Measurements from ENCODE around the gene CCR4.
"Not testable (repeated sequence)": the region's sequence is repeated elsewhere in the genome, so short reads cannot be mapped to it uniquely, and the experiment has no call there.

The CCR4 gene

DNA sequence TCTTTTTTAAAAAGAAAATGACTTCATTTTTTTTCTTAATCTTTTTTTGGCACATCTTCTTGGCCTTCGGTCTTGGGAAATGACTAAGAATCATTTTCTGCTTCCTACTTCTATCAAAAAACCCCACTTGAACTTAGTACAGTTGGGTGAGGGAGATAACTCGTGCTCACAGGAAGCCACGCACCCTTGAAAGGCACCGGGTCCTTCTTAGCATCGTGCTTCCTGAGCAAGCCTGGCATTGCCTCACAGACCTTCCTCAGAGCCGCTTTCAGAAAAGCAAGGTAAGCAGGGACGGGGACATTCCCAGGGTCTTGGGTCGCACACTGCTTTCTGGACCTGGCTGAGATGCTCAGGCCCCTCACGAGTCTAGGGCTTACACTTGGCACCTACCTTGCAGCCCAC lies at the start of gene CCR4:
Gene CCR4 (plus strand): TSS at position 235 of the 402 bp plus-strand sequence. CDS start 1,779 bp downstream, outside the sequence.
- FAIRE-seq, result no peak

GRCh38 chr3:32902887-32903371 lies 48.5 kb upstream of the CCR4 start:
- FAIRE-seq, result not testable (repeated sequence)

- FAIRE-seq, result no peak
Observed at GRCh38 chr3:32903953-32904352, 47.5 kb upstream of the CCR4 start.

GRCh38 chr3:32909999-32910398 lies 41.4 kb upstream of the CCR4 start:
- no peak for FAIRE-seq

GRCh38 chr3:32910954-32911353 lies 40.5 kb upstream of the CCR4 start:
- FAIRE-seq, result no peak

- no peak for FAIRE-seq
Observed at GRCh38 chr3:32912046-32912445, 39.4 kb upstream of the CCR4 start.

DNA sequence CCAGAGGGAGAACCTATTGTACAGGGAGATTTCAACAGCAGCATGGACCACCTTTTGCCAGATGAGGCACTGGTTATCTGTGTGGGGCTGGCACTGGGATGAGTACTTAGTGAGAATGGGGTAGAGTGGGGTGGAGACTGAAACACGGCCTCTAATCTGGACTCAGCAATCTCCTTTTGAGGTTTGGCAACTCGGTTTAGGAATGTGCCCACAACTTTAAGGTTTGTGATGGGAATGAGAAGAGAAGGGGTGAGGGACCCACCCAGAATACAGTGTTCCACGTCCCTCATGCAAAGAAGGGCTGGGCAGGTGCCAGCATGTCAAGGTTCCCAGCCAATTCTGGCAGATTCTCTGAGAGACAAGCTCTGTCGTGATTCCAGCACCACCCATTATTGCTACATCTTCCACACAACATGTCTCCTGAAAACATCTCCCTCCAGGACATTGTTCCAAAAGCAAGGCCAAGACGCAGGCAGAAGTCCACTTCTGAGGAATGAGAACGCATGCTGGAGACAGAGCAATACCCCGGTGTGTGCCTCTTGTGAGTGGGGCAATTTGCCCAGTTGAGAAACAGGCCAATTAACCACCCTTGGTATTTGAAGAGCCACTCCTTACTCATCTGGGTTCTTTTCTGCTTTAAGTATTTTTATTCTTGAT lies 37.5 kb upstream of the CCR4 start:
- no peak for FAIRE-seq

DNA sequence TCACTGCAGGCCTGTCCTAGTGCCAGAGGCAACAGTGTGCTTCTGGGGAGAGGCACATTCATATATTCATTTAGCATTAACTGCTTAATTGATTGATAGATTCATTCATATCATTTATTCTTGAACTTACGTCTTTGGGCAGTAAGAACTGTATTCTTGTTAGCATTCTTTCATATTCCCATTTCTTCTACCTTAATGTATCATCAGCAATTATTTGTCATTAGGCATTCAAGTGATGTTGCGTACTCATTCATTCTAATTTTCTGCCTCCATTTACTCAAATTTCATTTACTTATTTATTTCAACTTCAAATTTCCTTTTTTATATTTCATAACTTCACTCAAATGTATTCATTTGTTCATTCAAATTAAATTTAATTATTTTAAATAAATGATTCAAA lies 31.5 kb upstream of the CCR4 start:
- FAIRE-seq, result no peak

DNA sequence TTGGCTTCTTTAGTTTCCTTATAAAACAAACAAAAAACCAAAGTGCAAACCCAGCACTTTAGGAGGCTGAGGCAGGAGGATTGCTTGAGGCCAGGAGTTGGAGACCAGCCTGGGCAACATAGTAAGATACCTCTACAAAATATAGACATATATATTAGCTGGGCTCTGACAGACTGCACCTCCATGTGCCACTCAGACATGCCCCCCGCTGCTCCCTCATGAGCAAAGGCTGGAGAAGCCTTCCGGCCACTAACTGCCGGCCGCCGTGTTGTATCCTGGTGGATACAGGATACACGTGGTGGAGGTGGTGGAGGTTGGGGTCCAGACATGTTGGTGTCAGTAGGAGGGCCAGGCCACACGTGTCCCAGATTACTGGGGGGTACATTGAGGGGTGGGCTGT lies 29.4 kb upstream of the CCR4 start:
- no peak for FAIRE-seq

GRCh38 chr3:32930161-32930560 lies 21.3 kb upstream of the CCR4 start:
- FAIRE-seq, result no peak

- FAIRE-seq, result not testable (repeated sequence)
Observed at GRCh38 chr3:32931273-32931672, 20.2 kb upstream of the CCR4 start.

GRCh38 chr3:32934150-32934742 lies 17.2 kb upstream of the CCR4 start:
- FAIRE-seq, result peak; percentile 45

GRCh38 chr3:32937331-32937730 lies 14.1 kb upstream of the CCR4 start:
- no peak for FAIRE-seq

DNA sequence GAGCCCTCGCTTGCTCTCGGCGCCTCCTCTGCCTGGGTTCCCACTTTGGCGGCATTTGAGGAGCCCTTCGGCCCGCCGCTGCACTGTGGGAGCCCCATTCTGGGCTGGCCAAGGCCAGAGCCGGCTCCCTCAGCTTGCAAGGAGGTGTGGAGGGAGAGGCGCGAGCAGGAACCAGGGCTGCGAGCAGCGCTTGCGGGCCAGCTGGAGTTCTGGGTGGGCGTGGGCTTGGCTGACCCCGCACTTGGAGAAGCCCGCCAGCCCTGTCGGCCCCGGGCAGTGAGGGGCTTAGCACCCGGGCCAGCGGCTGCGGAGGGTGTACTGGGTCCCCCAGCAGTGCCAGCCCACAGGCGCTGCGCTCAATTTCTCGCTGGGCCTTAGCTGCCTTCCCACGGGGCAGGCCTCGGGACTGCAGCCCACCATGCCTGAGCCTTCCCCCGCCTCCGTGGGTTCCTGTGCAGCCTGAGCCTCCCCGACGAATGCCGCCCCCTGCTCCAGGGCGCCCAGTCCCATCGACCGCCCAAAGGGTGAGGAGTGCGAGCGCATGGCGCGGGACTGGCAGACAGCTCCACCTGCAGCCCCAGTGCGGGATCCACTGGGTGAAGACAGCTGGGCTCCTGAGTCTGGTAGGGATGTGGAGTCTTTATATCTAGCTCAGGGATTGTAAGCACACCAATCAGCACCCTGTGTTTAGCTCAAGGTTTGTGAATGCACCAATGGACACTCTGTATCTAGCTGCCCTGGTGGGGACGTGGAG lies 11.7 kb upstream of the CCR4 start:
- FAIRE-seq, result not testable (repeated sequence)

DNA sequence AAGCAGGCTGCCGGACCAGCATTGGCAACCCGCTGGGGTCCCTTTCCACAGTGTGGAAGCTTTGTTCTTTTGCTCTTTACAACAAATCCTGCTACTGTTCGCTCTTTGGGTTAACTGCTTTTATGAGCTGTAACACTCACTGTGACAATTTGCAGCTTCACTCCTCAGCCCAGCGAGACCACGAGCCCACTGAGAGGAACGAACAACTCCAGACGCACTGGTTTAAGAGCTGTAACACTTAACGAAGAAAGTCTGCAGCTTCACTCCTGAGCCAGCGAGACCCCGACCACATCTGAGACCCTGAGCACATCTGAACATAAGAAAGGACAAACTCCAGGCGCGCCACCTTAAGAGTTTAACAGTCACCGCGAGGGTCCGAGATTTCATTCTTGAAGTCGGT lies 10.7 kb upstream of the CCR4 start:
- no peak for FAIRE-seq

DNA sequence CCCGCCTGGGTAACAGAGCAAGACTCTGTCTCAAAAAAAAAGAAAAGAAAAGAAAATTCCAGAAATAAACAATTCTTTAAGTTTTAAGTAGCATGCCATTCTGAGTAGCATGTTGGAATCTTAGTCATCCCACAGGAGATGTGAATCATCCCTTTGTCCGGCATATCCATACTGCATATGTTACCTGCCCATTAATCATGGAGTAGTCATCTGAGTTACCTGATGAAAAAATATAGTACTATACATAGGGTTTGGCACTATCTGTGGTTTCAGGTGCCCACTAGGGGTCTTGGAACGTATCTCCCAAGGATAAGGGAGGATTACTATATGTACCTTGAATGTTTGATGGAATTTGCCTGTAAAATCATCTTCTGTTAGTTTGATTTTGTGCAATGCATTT lies 6.3 kb upstream of the CCR4 start:
- no peak for FAIRE-seq

DNA sequence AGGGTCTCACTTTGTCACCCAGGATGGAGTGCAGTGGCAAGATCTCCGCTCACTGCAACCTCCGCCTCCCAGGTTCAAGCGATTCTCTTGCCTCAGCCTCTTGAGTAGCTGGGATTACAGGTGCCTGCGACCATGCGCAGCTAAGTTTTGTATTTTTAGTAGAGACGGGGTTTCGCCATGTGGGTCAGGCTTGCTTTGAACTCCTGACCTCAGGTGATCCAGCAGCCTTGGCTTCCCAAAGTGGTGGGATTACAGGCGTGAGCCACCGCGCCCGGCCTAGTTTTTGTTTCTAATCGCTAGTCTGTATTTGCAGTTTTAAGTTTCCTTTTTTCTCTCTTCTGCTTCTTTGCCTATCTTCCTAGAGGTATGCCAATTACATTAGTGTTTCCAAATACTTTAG lies 5.8 kb upstream of the CCR4 start:
- FAIRE-seq, result not testable (repeated sequence)

- no peak for FAIRE-seq
Observed at GRCh38 chr3:32946973-32947788, 4.3 kb upstream of the CCR4 start.

GRCh38 chr3:32947789-32948238 lies 3.6 kb upstream of the CCR4 start:
- FAIRE-seq, result peak; percentile 46

- FAIRE-seq, result no peak
Observed at GRCh38 chr3:32948625-32949445, 2.6 kb upstream of the CCR4 start.

GRCh38 chr3:32950516-32950915 lies 928 bp upstream of the CCR4 start:
- no peak for FAIRE-seq

Data from TTC549 (cell line).